ENCODE measurements around the gene CABLES1. TPM values are rescaled to one million over a fixed set of nuclear protein-coding genes. Genes with fewer than 3 reads are reported as not detected.

The CABLES1 gene
- total RNA-seq, 2 experiments from 2014 or later, result not detected

DNA sequence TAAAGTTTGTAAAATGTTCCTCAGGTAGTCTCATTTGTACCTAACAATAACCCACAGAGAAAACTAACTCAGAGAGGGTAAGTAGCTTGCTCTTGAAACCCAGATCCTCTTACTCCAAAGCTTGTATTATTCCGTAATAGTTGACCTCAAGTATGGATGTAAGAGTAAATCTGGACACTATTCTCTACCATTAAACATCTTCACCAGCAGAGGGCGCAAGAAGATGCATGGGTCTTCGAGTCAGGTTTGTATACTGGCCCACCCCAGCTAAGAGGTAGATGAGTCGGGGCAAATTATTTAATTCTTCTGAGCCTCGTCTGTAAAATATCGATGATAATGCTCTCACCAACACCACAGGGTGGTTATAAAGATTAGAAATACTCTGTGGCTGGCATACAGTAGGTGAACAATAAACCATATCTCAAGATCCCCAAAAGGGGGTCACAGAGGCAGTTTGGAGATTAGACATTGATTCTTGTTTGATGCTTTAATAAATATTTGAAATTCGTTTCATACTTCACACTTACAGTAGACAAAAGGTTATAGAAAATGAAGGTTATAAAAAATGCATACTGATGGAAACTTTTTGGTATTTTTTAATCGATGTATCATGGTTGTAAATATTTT is 3.5 kb upstream of the CABLES1 start:
- ChIA-PET POLR2A (no interaction called here), CTCF (interaction anchor here (0.6 to 2.6 kb wide), 13 partner anchors 11 to 280 kb away, joined by 3 to 8 read pairs (median 4); no protein-coding TSS in a partner anchor)
- no peak overlapping the region for H3K27ac ChIP-seq (ENCODE audit: low read depth in 1 of 2, low read length in 2 of 2)
- ATAC-seq (ENCODE audit: poor library complexity) (peak; percentile 46), DNase-seq (peak in 13 of 14 experiments; percentile 23 to 85 (median 51))
- TF ChIP-seq, protein P1, sequence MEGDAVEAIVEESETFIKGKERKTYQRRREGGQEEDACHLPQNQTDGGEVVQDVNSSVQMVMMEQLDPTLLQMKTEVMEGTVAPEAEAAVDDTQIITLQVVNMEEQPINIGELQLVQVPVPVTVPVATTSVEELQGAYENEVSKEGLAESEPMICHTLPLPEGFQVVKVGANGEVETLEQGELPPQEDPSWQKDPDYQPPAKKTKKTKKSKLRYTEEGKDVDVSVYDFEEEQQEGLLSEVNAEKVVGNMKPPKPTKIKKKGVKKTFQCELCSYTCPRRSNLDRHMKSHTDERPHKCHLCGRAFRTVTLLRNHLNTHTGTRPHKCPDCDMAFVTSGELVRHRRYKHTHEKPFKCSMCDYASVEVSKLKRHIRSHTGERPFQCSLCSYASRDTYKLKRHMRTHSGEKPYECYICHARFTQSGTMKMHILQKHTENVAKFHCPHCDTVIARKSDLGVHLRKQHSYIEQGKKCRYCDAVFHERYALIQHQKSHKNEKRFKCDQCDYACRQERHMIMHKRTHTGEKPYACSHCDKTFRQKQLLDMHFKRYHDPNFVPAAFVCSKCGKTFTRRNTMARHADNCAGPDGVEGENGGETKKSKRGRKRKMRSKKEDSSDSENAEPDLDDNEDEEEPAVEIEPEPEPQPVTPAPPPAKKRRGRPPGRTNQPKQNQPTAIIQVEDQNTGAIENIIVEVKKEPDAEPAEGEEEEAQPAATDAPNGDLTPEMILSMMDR (IDR thresholded peaks at IDR 0.05), result peak; percentile 96
- peaks cover 0 to 6% of the 10 kb centered on the region in 2 experiments for H3K9me3 ChIP-seq (ENCODE audit: control insufficient read depth in 1 of 2, insufficient read depth in 1 of 2, low read length in 2 of 2)
- intact Hi-C loops (cut with DNase I, micrococcal nuclease), result loop anchor here (1.0 to 10.0 kb wide), 13 partner anchors 57 to 680 kb away; partner anchors contain the start of genes RBBP8 (in 1 of the 2) and RMC1 (in 1 of the 2)
- H3K4me1 ChIP-seq (ENCODE audit: insufficient read depth, low read length), result peaks cover 17% of the 10 kb centered on the region
- H3K4me3 Mint-ChIP-seq, result peak overlapping the region; percentile 0
- no peaks in the 10 kb centered on the region for H3K36me3 ChIP-seq (ENCODE audit: insufficient read depth, low read length)
- peaks cover 24 to 26% of the 10 kb centered on the region in 2 experiments for H3K27me3 ChIP-seq (ENCODE audit: control insufficient read depth in 1 of 2, insufficient read depth in 2 of 2, low read length in 2 of 2)
- H3K27me3 Mint-ChIP-seq, result peaks cover 36% of the 10 kb centered on the region
- no peaks in the 10 kb centered on the region for H3K36me3 Mint-ChIP-seq (ENCODE audit: low read depth)
- peaks cover 18% of the 10 kb centered on the region for H3K4me1 Mint-ChIP-seq (ENCODE audit: low read depth)
- H3K9me3 Mint-ChIP-seq, result no peaks in the 10 kb centered on the region
- no peak overlapping the region for H3K4me3 ChIP-seq (ENCODE audit: low read length)
- H3K27ac Mint-ChIP-seq, result no peak overlapping the region

DNA sequence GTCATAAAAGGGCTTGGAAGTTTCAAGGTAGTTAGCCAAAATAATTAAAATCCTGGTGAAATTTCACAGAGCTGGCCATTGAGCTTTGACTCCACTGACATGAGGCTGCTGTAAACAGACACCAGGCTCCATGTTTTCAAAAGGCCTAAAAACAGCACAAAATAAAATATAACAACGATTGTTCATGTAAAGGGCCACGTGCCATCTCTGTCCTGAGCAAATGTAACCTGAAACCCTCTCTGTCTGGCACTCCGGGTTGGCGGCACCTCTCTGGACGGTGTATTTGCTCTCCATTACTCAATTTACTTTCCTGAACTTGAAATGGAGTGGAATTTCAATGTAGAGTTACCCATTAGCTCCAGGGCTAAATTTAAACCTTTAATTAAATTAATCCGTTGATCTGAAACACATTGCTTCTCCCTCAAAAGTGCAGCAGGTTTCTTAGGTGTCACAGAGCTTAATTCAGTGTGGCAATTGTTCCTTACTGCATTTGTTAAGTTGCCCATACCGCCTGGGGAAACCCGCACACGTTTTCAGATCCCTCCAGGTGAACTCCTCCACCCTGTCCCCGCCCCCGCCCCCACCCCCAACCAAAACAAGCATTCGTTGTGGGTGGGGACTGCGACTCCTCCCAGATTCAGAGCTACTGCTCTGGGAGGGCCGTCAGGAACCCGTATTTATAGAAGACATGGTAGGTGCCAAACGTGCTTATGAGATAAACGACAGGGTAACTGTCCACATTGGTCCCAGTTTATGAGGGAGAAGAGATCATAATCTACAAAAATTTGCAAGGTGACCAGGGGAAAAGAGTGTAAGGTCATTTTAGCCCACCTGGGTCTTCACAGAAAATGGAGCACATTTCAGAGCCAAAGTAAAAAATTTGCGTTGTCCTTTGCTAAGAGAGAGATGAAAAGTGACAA is 1.2 kb upstream of the CABLES1 start:
- POLR2A ChIA-PET, result interaction anchor here (1.0 to 1.3 kb wide), 2 partner anchors 63 to 84 kb away, joined by 3 to 4 read pairs; no protein-coding TSS in a partner anchor
- peak; percentile 51 for ATAC-seq (ENCODE audit: poor library complexity)
- Mint-ChIP-seq H3K27me3 (peaks cover 57% of the 10 kb centered on the region), H3K36me3 (ENCODE audit: low read depth) (no peaks in the 10 kb centered on the region), H3K4me3 (peak overlapping the region; percentile 80), H3K27ac (no peak overlapping the region), H3K9me3 (no peaks in the 10 kb centered on the region), H3K4me1 (ENCODE audit: low read depth) (peaks cover 23% of the 10 kb centered on the region)
- Histone ChIP-seq H3K27me3 (ENCODE audit: control insufficient read depth in 1 of 2, insufficient read depth in 2 of 2, low read length in 2 of 2) (peaks cover 35 to 44% of the 10 kb centered on the region in 2 experiments), H3K27ac (ENCODE audit: low read depth in 1 of 2, low read length in 2 of 2) (no peak overlapping the region), H3K36me3 (ENCODE audit: insufficient read depth, low read length) (no peaks in the 10 kb centered on the region), H3K9me3 (ENCODE audit: control insufficient read depth in 1 of 2, insufficient read depth in 1 of 2, low read length in 2 of 2) (peaks cover 0 to 7% of the 10 kb centered on the region in 2 experiments), H3K4me1 (ENCODE audit: insufficient read depth, low read length) (peaks cover 19% of the 10 kb centered on the region), H3K4me3 (ENCODE audit: low read length) (no peak overlapping the region)
- TF ChIP-seq, protein P1 (IDR thresholded peaks at IDR 0.05), result no peak
- DNase-seq, result peak in 6 of 14 experiments; percentile 15 to 61 (median 36)
- CTCF ChIA-PET, result interaction anchor here (0.6 kb wide), 1 partner anchor 126 kb away, joined by 3 read pairs; no protein-coding TSS in a partner anchor
- intact Hi-C loops (cut with DNase I, micrococcal nuclease), result loop anchor here (5.0 to 10.0 kb wide), 9 partner anchors 59 to 678 kb away; partner anchors contain the start of genes RBBP8 (in 1 of the 2) and RMC1 (in 1 of the 2)
